Activated CD4-positive, alpha-beta T cell treated with anti-CD3 and anti-CD28 coated beads, Interleukin-2, Interleukin-6, amounts not matched to agents 100 ng/mL and 50 ng/mL, durations not matched to agents 16 hours and 8 hours (primary cell): ENCODE data around the gene CCDC158.
"Not testable (repeated sequence)": the region's sequence is repeated elsewhere in the genome, so short reads cannot be mapped to it uniquely, and the experiment has no call there.

ENCODE experiments used
- DNase-seq: peaks from one replicate; pipeline ENCODE4 v3.0.0-alpha.2; 2020

The CCDC158 gene

DNA sequence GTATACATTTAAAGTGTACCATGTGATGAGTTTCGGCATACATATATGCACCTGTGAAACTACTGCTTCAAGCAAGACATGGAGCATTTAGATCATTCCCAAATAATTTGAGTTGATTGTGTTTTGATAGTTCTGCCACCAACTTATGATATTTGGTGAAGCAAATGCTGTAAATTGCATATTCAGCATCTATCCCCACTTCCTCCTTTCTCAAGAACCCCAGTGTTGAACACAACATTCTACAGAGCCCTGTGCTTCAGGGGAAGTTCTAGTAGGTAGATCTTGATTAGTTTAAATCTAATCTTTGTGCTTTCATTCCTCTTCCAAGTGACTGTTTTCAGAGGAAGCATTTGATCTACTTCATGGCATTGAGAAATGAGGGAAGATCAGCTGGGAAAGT lies 8.7 kb upstream of the CCDC158 start:
- no peak for DNase-seq

DNA sequence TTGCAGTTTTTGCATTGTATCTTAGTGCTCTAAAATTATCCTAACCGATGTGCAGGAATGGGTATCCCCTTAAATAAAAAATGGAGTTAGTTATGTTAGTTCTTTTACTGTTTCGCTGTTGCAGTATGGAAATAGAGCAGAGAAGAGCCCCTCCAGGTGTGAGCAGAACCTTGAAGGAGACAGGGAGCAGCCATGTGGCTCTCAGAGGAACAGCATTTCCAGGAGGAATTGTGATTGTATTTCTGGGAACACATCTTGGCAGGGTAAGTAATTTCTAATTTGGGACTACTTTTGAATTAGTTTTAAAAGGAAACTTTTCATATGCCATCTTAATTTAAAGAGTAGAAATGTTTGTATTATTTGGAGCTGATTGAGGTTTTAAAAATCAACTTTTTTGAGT lies 5.3 kb upstream of the CCDC158 start:
- no peak for DNase-seq

DNA sequence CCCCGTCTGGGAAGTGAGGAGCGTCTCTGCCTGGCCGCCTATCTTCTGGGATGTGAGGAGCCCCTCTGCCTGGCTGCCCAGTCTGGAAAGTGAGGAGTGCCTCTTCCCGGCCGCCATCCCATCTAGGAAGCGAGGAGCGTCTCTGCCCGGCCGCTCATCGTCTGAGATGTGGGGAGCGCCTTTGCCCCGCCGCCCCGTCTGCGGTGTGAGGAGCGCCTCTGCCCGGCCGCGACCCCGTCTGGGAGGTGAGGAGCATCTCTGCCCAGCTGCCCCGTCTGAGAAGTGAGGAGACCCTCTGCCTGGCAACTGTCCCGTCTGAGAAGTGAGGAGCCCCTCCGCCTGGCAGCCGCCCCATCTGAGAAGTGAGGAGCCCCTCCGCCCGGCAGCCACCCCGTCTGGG lies 2.2 kb upstream of the CCDC158 start:
- DNase-seq, result not testable (repeated sequence)

DNA sequence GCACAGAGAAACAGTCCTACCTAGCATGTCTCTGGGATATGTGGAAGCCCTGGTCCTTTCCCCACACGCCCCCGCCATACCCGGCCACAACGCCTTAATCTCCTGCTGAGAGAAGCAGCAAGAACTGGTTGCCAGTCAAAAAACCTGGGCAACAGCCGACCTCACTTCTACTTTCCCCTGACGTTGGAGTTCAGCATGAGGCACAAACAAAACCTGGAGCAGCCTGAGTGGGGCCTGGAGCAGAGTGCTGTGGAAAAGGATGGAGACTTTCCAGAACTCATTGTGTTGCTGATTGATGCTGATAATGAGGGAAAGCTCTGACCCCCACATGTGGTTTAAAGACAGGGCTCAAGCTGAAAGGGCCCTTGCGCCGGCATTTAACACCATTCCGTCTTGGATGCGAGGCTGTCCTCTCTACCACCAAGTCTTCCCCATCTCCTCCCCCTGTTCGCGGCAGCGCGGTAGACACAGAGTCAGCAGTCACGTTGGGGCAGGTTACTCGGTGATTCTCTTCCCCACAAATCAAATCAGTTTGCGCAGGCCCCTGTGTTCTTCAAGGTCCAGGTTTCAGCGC lies 666 bp downstream of the CCDC158 start:
- DNase-seq, result no peak

DNA sequence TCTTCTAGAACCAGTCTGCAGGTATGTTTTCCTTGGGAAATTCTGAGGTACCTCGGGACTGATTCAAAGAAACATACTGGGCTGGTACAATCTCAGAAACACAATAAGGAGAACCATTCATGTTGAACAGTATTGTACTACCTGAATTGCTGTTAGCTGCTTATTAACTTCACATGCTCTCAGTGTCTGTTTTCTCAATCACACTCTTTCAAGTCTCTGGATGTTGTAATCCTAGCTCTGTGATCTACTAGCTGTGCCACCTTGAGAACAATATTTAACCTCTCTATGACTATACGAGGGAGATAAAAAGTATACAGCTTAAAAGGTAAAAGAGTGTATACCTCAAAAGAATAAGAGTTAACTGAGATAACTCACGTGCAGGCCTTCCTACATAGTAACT lies 10.3 kb downstream of the CCDC158 start:
- no peak for DNase-seq

DNA sequence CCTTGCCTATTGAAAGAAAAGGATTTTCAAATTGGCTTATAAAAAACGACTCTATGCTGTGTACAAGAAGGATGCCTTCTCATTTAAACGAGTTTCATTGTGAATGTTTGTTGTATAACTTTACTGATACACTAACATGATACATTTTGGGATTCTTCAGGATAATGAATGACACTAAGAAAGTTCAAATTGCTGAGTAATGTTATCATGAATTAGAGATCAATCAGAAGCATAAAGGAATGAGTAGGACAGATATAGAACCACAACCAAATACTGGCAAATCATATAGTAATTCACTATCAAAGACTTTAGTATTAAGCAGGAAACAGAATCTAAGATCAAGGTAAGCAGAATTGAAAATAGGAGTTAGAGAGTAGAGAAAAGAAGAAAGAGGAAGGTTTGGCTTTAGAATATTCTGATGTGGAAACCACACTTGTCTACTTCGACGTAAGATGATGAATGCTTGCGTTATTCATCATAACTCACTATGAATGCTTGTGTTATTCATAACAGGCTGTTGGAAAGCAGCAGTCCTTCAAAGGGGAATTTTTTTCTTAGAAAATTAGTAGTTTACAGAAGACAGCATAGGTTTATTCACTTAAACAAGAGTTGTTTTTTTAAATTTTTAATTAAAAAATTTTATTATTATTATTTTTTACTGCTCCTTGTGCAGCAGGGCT lies 13.4 kb downstream of the CCDC158 start:
- DNase-seq, result no peak

DNA sequence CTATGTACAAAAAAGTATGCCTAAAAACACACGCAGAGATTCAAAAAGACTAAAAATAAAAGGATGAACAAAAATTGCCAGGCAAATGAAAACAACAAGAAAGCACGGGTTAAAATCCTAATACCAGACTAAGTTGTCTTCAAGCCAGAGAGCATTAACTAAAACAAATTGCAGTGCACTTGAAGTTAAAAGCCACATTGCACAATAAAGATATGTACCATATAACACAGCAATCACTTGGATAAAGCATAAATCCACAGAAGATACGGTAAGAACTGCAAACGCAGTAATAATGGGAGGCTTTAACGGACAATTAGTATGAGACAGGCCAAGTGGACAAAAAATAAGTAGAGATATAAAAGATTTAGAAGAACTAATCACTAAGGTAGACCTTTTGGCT lies 14.9 kb downstream of the CCDC158 start:
- no peak for DNase-seq

DNA sequence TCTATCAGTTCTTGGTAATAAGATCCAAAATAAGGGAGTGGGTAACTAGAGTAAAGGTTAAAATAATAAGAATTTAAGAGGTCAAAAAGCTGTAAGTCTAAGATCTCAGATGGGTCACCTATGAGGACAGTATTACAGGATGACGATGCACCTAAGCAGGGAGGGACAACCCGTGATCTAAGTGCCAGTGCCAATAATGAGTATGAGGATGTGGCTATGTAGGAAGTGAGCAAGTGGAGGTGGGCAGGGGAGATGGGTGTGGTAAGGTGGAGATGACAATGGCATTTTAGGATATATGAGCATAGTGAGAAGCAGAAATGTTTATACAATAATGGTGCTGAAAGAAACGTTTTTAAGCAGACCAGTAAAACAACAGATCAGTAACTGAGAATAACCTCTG lies 19.3 kb downstream of the CCDC158 start:
- DNase-seq, result no peak

DNA sequence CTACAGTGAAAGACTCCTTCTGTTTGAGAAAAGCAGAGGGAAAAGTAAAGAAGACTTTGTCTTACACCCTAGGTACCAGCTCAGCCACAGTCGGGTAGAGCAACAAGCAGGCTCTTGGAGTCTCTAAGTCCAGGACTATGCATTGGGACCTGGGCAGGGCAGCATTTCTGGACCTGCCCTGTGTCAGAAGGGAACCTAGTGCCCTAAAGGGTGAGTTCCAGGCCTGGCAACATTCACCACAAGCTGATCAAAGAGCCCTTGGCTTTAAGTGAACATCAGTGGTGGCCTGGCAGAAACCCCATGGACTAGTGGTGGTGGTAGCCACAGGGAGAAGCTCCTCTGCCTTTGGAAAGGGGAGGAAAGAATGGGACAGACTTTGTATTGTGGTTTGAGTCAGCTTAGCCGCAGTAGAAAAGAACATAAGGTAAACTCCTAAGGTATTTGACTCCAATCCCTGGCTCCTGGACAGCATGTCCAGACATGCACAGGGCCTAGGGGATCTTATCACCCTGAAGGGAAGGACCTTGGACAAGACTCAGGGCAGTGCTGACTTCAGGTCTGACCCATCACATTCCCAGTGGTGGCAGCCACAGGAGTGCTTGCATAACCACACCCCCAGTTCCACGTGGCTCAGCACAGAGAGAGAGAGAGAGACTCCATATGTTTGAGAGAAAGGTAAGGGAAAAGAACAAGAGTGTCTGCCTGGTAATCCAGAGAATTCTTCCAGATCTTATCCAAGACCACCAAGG lies 32.6 kb downstream of the CCDC158 start:
- no peak for DNase-seq

DNA sequence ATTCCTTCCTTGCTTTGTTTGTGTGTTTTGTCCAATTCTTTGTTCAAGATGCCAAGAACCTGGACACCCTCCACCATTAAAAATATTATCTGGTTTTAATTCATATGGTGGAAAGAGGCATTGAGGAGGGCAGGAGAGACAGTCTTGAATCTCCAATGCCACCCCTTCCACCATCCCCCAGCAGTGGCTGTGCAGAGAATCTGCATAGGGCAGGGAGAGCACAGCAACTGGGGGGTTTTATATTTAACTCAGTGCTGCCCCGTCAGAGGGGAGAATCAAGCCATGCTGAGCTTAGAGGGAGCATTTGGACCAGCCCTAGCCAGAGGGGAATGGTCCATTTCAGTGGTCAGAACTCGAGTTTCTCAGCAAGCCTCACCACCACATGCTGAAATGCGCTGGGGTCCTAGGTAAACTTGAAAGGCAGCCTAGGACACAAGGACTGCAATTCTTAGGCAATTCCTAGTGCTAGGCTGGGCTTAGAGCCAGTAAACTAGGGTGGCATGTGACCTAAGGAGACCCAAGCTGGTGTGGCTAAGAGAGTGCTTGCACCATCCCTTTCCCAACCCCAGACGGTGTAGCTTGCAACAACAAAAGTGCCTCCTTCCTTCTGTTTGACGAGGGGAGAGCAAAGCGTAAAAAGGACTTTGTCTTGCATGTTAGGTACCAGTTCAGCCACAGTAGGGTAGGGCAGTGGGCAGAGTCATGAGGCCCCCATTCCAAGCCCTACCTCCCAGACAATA lies 34.2 kb downstream of the CCDC158 start:
- no peak for DNase-seq

DNA sequence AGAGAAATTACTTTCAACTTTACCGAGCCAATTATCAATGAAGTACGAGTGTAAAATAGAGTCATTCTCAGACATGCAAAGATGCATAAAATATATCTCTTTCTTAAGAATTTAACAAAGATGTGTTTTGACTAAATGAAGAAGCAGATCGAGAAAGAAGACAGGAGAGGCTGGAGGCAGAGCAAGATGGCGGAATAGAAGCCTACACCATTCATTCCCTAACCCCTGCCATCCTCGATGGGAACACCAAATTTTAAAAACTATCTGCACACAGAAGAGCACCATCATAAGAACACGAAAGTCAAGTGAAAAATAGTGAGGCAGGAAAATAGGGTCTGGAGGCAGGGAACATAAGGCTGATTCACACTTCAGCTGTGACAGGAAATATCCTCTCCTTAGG lies 35.0 kb downstream of the CCDC158 start:
- DNase-seq, result no peak

DNA sequence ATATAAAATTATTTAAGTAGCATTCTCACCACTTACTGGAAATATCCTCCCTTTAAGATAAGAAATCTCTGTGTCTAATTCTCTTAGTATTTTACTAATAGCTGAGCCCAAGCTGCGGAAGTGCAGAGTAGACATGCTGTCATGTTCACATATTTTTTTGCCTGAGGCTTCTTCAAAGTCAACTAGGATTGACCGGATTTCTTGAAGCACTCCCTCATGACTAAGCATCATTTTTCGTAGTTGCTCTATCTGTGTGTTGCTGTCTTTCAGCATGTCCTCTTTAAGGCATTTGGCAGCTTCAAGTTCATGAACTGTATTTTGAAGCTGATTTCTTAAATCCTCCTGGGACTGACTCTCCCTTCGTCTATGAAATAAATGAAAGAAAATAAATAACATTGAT lies 36.9 kb downstream of the CCDC158 start:
- DNase-seq, result no peak

DNA sequence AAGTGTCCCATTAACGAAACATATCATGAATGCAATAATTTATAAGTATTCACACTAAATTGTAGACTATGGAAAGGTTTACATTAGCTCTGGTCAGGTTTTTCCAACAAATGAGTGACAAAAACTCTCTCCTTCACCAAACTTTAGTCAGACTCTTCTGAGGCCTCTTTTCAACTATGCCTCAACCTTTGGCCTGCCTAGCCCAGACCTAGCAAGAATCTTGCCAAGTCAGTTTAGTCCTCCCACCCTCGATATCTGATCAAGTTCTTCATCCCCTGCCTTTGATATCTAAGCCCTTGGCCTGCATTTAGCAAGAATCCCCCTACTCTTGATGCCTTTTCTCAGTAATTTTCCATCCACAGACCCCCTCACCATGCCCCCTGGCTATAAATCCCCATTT lies 37.9 kb downstream of the CCDC158 start:
- DNase-seq, result no peak

DNA sequence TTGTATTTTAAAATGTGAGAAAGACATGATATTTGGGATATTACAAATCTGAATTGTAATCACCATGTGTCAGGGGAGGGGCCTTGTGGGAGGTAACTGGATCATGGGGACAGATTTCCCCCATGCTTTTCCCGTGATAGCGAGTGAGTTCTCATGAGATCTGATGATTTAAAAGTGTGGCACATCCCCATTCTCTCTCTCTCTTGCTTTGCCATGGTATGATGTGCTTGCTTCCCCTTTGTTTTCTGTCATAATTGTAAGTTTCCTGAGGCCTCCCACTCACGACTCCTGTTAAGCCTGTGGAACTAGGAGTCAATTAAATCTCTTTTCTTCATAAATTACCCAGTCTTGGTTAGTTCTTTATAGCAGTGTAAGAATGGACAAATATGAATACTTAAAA lies 39.0 kb downstream of the CCDC158 start:
- DNase-seq, result no peak

DNA sequence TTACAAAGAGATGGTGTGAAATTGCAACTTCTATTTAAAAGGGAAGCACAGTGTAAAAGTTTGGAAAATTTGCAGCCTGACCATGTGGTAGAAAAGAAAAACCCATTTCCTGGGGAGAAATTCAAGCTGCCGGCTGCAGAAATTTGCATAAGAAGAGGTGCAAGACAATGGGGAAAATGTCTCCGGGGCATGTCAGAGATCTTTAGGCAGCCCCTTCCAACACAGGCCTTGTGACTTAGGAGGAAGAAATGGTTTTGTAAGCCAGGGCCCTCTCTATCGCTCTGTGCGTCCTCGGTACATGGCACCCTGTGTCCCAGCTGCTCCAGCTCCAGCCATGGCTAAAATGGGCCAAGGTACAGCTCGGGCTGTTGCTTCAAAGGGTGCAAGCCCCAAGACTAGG lies 40.4 kb downstream of the CCDC158 start:
- DNase-seq, result no peak

DNA sequence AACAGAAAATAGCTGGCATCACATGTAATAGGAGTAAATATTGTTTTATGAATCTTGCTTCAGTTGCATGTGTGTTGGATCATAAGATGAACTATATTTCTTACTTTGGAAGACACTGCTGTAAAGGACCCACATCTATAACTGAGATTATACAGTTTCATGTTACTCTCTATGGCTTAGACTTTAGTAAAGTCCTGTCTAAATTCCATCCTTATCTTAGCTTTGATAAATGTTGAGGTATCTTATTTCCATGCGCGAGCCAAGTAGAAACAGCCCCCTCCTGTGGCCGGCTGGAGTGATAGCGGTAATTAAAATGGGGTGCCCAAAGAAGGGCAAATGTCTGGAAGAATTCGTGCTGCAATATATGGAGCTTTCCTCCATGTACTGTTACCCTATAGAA lies 43.0 kb downstream of the CCDC158 start:
- DNase-seq, result peak; percentile 53

DNA sequence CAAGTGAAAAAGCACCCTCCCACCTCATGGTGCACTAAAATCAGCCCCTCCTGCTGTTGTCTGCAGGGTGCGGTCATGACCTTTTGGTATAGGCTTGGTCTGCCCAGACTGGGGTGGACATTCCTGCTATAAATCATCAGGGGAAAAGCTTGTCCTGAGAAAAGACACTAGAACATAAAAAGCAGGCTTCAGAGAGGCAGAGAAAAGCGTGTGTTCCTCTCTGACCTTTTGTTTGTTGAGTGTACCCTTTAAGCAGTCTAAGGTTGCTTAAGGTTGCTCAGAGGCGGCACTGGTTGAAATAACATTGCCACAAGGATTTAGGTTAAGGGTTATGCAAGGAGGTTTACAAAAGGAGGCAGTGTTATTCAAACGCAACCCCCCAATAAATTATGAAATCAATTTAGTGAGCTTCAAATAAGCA lies 43.5 kb downstream of the CCDC158 start:
- DNase-seq, result no peak

DNA sequence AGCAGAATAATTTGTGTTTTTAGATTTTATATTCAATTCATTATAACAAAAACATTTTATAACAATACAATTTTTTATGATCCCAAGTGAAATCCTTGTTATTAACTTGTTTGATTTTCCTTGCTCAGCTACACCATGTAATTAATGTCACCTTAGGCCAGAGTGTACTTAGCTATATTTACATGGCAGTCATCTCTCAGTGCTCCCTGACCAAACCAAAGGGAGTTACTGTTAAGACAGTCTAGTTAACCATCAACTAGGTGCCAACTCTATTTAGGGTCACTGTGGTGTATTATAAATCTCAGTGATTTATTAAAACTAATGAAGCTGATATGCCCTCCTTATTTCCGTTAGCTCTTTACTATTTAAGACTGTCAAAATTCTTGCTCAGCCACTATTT lies 44.4 kb downstream of the CCDC158 start:
- no peak for DNase-seq

DNA sequence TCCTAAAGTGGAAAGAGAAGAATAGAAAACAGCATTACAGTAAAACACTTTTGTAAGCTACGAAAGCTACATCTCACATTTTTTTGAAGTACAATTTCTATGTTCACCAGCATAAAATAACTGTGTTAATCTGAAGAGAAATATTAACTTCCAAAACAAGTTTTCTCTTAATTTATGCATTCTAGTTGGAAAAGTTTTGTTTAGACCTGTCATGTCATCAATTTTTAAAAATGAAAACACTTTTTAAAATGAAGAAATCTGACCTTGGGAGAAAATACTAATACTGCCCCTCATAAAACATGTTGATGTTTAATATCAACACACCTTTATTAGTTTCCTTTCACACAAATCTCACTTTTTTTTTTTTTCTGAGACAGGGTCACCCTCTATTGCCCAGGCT lies 45.2 kb downstream of the CCDC158 start:
- no peak for DNase-seq

DNA sequence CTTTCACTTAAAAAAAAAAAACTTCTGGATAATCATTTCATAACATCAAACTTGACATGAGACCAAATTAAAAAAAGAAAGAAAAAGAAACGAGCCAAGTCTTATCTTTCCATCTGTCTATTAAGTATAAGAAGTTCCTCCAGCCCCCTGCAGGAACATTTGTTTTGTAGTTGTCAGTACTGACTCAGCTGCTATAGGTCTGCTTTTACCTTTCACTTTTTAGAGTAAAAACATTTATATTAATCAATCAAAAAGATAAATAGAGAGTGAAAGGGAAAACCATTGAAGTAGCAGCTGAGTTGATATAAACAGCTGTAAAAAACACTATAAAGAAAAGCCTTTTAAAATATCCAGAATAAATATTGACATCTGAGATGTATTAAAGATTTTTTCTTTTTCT lies 46.1 kb downstream of the CCDC158 start:
- no peak for DNase-seq

DNA sequence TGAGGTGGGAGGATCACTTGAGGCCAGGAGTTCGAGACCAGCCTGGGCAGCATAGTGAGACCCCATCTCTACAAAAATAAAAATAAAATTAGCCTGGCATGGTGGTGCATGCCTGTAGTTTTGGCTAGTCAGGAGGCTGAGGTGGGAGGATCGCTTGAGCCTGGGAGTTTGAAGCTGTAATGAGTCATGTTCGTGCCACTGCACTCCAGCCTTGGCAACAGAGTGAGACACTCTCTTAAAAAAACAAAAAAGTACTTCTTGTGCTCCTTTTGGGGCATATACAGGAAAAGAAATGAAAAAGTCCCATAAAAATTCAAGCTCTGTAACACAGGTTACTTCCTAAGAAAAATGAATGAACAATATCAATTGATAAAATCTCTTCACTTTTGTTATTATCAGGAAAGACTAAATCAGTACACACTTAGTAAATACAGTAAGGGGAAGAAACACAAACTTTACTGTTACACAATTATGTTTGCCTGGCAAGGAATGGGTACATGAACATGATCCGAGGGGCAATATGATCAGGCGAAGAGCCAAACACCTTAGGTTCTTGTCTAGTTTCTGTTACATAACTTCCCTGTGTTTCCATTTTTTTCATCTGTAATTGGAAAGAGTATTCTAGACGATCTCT lies 46.9 kb downstream of the CCDC158 start:
- DNase-seq, result no peak

DNA sequence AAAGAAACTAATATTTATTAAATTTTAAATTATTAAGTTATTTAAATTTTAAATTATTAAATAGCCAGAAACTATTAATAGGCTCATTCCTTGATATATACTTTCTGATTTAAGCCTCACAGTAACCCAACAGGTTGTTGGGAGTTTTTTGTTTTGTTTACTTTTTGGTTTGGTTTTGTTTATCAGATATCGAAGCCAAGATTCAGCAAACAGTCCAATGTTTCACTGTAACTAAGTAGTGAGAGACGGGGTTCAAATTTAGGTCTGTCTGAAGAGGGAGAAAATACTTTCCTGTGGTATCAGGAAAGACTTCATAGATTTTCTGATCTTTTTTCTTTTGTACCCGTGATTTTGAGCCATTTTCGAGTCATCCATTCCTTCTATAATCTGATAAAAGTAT lies 54.2 kb downstream of the CCDC158 start:
- no peak for DNase-seq

DNA sequence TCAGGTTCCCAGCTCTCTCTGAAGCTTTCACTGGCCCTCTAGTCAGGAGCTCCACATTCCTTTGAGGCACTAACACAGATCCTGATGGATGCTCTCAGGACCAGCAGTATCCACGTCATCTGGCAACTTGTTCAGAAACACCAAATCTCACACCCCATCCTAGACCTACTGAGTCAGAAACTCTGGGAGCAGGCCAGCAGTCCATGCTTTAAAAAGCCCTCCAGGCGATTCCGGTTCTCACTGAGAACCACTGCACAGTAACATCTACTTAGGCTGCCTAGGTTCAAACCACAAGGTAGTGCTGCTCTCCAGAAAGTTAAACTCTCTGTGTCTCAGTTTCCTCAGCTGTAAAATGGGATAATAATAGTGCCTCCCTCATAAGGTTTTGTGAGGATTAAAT lies 55.3 kb downstream of the CCDC158 start:
- no peak for DNase-seq
